Keratinocyte (primary cell): ENCODE measurements around the gene PAOX.

ENCODE experiments used
- EZH2 ChIP-seq: IDR thresholded peaks from one replicate; pipeline ENCODE4 v1.6.1; 2012; ENCODE audit warnings: inconsistent platforms, mild to moderate bottlenecking, low read length, moderate library complexity
- TF ChIP-seq, protein P1 (sequence below), 3 experiments: IDR thresholded peaks in 1 of 3; conservative IDR thresholded peaks in 1 of 3; optimal IDR thresholded peaks in 1 of 3; 2 replicates in 2 of 3; 3 replicates in 1 of 3; pipeline versions ENCODE3 to v1.5.1; 2011; ENCODE audit warnings: low read length in 3 of 3, mild to moderate bottlenecking in 3 of 3, moderate library complexity in 2 of 3, control low read depth in 1 of 3, inconsistent platforms in 1 of 3; ENCODE audit not compliant: insufficient read depth in 2 of 3; ENCODE audit errors: extremely low read depth in 1 of 3

DNA sequence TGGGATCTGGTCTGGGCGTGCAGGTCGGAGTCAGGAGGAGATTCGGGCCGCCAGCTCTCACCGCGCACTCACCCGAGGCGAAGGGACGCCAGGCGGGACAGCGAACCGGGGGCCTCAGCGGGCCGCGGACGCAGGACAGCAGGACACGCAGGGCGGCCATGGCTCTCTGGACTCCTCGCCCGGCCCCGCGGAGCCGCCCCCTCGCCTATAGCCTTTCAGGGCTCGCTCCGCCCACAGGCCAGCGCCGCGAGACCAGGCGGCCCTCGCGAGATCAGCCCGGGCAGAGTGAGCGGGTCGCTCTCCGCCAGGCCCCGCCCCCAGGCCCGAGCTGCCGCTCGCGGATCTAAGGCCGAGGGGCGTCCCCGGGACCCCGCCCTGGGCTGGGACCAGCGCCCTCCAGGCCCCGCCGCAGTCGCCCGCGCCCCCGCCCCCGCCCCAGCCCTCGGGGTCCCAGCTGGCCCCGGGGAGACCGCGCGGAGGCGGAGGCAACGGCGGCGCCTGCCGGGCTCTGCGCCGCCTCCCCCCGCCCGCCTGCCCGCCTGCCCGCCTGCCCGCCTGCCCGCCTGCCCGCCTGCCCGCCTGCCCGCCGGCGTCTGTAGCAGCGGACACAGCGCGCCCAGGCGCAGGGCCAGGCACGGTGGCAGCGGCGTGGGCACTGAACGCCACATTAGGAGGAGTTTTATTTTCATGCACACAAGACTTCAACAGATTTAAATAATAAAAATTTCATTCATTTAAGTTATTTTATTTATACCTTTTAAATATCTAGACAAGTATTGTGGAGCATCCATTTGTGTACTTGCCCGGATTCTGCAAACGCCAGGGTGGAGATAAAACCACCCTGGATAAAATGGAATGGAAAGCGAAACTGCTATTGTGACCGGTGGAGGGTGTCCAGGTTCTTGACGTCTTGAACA is 5.6 kb upstream of the PAOX start, which contains the start of gene ECHS1:
- TF ChIP-seq, protein P1, sequence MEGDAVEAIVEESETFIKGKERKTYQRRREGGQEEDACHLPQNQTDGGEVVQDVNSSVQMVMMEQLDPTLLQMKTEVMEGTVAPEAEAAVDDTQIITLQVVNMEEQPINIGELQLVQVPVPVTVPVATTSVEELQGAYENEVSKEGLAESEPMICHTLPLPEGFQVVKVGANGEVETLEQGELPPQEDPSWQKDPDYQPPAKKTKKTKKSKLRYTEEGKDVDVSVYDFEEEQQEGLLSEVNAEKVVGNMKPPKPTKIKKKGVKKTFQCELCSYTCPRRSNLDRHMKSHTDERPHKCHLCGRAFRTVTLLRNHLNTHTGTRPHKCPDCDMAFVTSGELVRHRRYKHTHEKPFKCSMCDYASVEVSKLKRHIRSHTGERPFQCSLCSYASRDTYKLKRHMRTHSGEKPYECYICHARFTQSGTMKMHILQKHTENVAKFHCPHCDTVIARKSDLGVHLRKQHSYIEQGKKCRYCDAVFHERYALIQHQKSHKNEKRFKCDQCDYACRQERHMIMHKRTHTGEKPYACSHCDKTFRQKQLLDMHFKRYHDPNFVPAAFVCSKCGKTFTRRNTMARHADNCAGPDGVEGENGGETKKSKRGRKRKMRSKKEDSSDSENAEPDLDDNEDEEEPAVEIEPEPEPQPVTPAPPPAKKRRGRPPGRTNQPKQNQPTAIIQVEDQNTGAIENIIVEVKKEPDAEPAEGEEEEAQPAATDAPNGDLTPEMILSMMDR (optimal IDR thresholded peaks at IDR 0.05 in 1 of 3, IDR thresholded peaks at IDR 0.05 in 1 of 3, conservative IDR thresholded peaks at IDR 0.05 in 1 of 3; ENCODE audit: extremely low read depth in 1 of 3, insufficient read depth in 2 of 3, low read length in 3 of 3), result no peak
- TF ChIP-seq EZH2, result no peak
